ENCODE results near the gene CD7. TPM values are rescaled to one million over a fixed set of nuclear protein-coding genes. Genes with fewer than 3 reads are reported as not detected.

CD7 gene
- total and polyA plus RNA-seq, 2 donors from 2014 or later = 1.0 to 9.2 TPM

GRCh38 chr17:82357394-82357793 is 40.0 kb upstream of the CD7 start:
- TF ChIP-seq CTCF (IDR thresholded peaks at IDR 0.05; ENCODE audit: borderline replicate concordance, extremely low read depth, insufficient read depth) = no peak
- FAIRE-seq (no peak), DNase-seq (no peak)
- Histone ChIP-seq H3K36me3 (ENCODE audit: control insufficient read depth in 2 of 3, insufficient read depth in 3 of 3, low read length in 3 of 3) (no peaks in the 10 kb centered on the region), H3K4me3 (ENCODE audit: low read length in 3 of 3) (no peak overlapping the region), H3K9me3 (ENCODE audit: control insufficient read depth in 2 of 3, insufficient read depth in 1 of 3, low read length in 3 of 3) (no peaks in the 10 kb centered on the region), H3K4me1 (ENCODE audit: control insufficient read depth in 2 of 3, insufficient read depth in 2 of 3, low read depth in 1 of 3, low read length in 3 of 3) (peaks cover 0 to 8% (median 0%) of the 10 kb centered on the region in 3 donors), H3K27ac (ENCODE audit: low read depth in 2 of 2, low read length in 2 of 2) (no peak overlapping the region), H3K27me3 (ENCODE audit: control insufficient read depth, insufficient read depth, low read length) (peaks cover 3% of the 10 kb centered on the region), H3K9ac (ENCODE audit: low read length in 3 of 3) (no peak overlapping the region)
- intact Hi-C loops (cut with DNase I) = loop anchor here (5.0 to 10.0 kb wide), 2 partner anchors 190 to 417 kb away; no protein-coding TSS in a partner anchor

- FAIRE-seq (no peak), DNase-seq (peak in 1 of 5 donors; percentile 65)
- Histone ChIP-seq H3K27me3 (ENCODE audit: control insufficient read depth, insufficient read depth, low read length) (peaks cover 3% of the 10 kb centered on the region), H3K36me3 (ENCODE audit: control insufficient read depth in 2 of 3, insufficient read depth in 3 of 3, low read length in 3 of 3) (no peaks in the 10 kb centered on the region), H3K27ac (ENCODE audit: low read depth in 2 of 2, low read length in 2 of 2) (no peak overlapping the region), H3K4me1 (ENCODE audit: control insufficient read depth in 2 of 3, insufficient read depth in 2 of 3, low read depth in 1 of 3, low read length in 3 of 3) (peaks cover 0 to 8% (median 0%) of the 10 kb centered on the region in 3 donors), H3K9ac (ENCODE audit: low read length in 3 of 3) (no peak overlapping the region), H3K4me3 (ENCODE audit: low read length in 3 of 3) (no peak overlapping the region), H3K9me3 (ENCODE audit: control insufficient read depth in 2 of 3, insufficient read depth in 1 of 3, low read length in 3 of 3) (no peaks in the 10 kb centered on the region)
- intact Hi-C loops (cut with DNase I) = loop anchor here (5.0 to 10.0 kb wide), 2 partner anchors 190 to 418 kb away; no protein-coding TSS in a partner anchor
- no peak for TF ChIP-seq CTCF (IDR thresholded peaks at IDR 0.05; ENCODE audit: borderline replicate concordance, extremely low read depth, insufficient read depth)
These were observed 39.5 kb upstream of the CD7 start for GRCh38 chr17:82356845-82357355.

GRCh38 chr17:82355770-82356427 is 38.5 kb upstream of the CD7 start:
- no peak for TF ChIP-seq CTCF (IDR thresholded peaks at IDR 0.05; ENCODE audit: borderline replicate concordance, extremely low read depth, insufficient read depth)
- intact Hi-C loops (cut with DNase I) = loop anchor here (5.0 to 10.0 kb wide), 2 partner anchors 191 to 419 kb away; no protein-coding TSS in a partner anchor
- no peaks in the 10 kb centered on the region for H3K36me3 ChIP-seq (ENCODE audit: control insufficient read depth in 2 of 3, insufficient read depth in 3 of 3, low read length in 3 of 3)
- H3K4me3 ChIP-seq (ENCODE audit: low read length in 3 of 3) = no peak overlapping the region
- H3K4me1 ChIP-seq (ENCODE audit: control insufficient read depth in 2 of 3, insufficient read depth in 2 of 3, low read depth in 1 of 3, low read length in 3 of 3) = peaks cover 0 to 8% (median 0%) of the 10 kb centered on the region in 3 donors
- no peak overlapping the region for H3K9ac ChIP-seq (ENCODE audit: low read length in 3 of 3)
- no peak overlapping the region for H3K27ac ChIP-seq (ENCODE audit: low read depth in 2 of 2, low read length in 2 of 2)
- peaks cover 3% of the 10 kb centered on the region for H3K27me3 ChIP-seq (ENCODE audit: control insufficient read depth, insufficient read depth, low read length)
- H3K9me3 ChIP-seq (ENCODE audit: control insufficient read depth in 2 of 3, insufficient read depth in 1 of 3, low read length in 3 of 3) = no peaks in the 10 kb centered on the region
- FAIRE-seq = no peak
- DNase-seq = peak in 4 of 5 donors; percentile 74 to 88 (median 78)
